ENCODE results near the gene COMMD3.
"Not testable (repeated sequence)": the region's sequence is repeated elsewhere in the genome, so short reads cannot be mapped to it uniquely, and the experiment has no call there.

Gene COMMD3

GRCh38 chr10:22316286-22317075, at the start of gene COMMD3:
COMMD3 (plus strand) TSS chr10:22316388; CDS start chr10:22316418, 30 bp downstream.
- peak; percentile 83 for DNase-seq

- DNase-seq: peak; percentile 24
Observed at GRCh38 chr10:22268503-22268902, 47.7 kb upstream of the COMMD3 start.

DNA sequence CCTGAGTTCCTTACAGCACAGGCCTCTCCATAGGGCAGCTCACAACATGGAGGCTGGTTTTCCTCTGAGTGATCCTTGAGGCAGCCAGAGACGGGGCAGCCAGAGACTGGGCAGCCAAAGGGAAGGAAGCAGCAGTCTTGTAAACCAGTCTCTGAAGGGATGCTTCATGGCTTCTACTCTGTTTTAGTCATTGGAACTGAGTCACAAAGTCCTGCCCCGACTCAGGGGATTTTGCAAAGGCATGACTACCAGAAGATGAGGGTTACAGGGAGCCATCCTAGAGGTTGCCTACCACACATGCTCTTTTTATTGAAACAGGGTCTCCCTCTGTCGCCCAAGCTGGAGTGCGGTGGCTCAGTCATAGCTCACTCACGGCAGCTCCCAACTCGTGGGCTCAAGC, 44.4 kb upstream of the COMMD3 start:
- peak; percentile 27 for DNase-seq

GRCh38 chr10:22278441-22278782, 37.8 kb upstream of the COMMD3 start:
- DNase-seq: no peak

GRCh38 chr10:22280078-22280477, 36.1 kb upstream of the COMMD3 start:
- DNase-seq: no peak

GRCh38 chr10:22285130-22285529, 31.1 kb upstream of the COMMD3 start:
- DNase-seq: no peak

GRCh38 chr10:22293747-22294404, 22.3 kb upstream of the COMMD3 start:
- no peak for DNase-seq

DNA sequence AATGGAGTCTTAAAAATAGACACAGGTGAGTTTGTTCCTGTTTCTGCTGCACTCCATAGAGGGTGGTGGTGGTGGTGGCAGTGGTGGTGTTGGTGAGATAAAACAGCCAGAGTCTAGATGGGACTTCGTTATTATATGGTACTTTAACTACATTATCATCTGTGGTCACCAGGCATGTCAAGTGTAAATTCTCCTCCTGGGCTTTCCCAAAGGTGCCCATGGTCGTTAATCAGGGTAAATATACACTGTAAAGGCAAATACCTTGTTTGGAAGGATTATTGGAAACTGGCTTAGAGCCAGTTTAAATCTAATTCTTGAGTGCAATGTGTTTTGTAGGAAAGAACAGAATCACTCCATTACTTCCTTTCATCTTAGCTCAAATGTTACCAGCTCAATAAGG, 21.5 kb upstream of the COMMD3 start:
- no peak for DNase-seq

- no peak for DNase-seq
Observed at GRCh38 chr10:22301193-22301592, 15.0 kb upstream of the COMMD3 start.

DNA sequence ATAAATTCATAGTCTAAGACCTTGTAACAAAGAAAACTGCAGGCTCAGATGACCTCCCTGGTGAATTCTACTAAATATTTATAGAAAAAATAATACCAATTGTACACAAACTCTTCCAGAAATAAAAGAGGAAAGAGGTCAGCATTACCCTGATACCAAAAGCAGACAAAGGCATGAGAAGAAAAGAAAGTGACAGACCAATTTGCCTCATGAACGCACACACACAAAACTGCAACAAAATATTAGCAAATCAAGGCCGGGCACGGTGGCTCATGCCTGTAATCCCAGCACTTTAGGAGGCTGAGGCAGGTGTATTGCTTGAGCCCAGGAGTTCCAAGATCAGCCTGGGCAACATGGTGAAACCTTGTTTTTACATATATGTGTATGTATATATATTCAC, 12.7 kb upstream of the COMMD3 start:
- no peak for DNase-seq

DNA sequence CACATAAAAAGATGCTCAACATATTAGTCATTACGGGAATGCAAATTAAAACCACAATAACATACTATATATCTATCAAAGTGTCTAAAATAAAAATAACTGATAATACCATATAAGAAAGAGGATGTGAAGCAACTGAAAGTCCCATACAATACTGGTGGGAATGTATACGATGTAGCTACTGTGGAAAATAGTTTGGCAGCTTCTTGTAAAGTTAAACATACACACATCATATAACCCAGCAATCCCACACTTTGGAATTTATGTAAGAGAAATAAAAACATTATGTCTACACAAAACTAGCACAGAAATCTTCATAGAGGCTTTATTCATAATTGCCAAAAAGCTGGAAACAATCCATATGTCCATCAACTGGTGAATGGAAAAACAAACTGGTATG, 10.5 kb upstream of the COMMD3 start:
- DNase-seq: no peak

DNA sequence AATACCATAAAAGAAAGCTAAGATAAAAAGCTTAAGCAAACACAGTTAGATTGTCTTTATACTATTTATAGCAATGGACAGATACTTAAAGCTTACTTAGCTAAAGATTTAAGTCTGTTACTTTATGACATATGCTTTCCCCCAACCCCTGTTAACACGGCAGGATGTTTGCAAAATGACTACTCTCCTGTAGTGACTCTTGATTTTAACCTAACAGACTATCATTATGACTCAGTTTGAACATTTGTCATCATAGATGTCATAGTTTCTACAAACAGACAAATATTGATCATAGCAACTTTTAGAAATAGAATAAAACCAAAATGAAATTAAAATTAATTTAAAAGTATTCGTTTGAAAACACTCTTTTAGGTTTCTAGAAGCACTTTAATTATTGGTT, 7.8 kb upstream of the COMMD3 start:
- DNase-seq: peak; percentile 47

DNA sequence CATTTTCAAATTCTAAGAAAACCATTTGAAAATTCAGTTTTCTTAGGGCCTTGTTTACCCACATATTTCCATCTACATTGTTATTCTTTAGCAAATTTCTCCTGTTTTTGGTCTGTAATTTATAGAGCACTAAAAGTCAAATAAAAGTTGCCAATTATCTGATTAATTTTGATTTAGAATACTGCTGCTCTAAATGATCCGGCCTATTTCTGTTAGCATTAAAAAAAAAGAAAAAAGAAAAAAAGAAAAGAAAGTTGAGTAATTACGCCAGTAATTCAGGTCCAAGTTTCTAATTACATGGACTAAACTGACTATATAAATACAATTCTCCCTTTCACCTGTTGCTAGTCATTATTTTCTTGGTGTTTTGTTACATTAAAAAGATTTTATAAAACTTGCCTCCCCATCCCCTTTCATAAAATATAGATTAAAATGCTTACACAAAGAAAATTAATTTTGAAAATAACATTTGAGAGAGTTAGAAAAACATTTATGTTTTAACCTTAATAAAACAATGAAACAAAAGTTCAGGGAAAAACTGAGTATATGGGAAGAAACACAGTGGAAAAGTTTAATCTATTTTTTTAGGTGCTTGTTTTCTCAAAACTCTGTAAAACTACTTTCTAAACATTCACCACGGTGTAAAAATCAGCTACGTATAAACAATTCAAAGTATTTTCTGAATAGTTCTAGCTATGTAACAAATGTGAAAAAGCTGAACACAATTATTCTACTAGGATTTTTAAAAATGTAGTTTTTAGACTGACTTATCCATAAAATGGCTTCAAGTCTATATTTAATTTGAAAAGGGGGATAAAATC, 6.8 kb upstream of the COMMD3 start:
- DNase-seq: no peak

DNA sequence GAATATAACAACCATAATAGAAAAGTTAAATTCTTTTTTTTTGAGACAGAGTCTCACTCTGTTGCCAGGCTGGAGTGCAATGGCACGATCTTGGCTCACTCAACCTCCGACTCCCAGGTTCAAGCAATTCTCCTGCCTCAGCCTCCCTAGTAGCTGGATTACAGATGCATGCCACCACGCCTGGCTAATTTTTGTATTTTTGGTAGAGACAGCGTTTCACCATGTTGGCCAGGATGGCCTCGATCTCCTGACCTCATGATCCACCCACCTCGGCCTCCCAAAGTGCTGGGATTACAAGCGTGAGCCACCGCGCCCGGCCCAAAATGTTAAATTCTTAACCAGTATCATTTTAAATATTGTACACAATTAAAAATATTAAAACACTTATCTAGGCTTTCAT, 6.2 kb upstream of the COMMD3 start:
- not testable (repeated sequence) for DNase-seq

GRCh38 chr10:22310928-22311327, 5.3 kb upstream of the COMMD3 start:
- DNase-seq: no peak

- no peak for DNase-seq
Observed at GRCh38 chr10:22314852-22315251, 1.3 kb upstream of the COMMD3 start.

DNA sequence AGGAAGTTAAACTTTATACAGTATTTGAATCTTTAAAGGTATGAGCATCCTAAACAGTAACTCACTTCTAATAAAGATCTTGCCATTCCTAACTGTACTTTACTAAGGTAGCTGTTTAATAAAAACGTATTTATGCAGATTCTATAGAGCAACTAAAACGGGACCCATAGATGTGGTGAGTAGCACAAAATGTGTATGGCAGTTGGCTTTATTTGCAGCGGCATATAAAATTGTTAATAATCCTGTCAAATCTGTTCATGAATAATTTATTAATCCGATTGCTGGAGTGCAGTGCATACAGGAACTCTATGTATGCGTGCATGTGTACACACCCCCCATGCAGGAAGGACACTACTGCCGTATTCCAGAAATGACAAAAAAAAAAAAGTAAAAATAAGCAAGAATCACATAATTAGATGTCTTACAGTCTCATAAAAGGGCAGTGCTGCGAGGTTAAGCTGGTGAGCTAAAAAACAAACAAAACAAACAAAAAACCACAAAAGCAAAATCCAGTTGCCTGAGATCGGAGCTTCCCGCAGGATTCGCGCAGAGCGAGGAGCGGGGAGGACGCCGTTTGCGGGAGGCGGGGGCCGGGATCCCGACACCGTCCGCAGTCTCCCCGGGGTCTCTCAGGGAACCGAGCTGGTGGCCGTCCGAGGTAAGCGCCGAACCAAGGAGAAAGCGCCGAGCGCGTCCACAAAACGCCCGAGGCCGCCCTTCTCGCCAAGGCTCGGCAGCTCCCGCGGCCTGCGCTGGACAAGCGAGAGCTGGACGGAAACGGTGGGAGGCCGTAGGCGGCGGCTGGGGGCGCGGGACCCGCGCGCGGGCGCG, 518 bp upstream of the COMMD3 start:
- no peak for DNase-seq

DNA sequence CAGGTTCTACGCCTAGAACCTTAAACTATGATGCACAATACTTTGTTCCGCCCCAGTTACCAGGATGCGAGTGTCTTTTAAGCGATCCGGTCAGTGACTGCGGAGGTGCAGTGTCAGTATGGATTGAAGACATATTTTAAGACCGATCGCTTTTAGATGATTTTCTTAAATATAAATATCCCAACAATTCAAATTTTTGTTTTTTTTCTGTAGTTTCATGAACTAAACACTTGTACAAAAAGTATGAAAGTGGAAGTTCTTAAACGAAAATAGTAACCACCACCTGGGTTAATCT, 835 bp downstream of the COMMD3 start:
- DNase-seq: peak; percentile 37

GRCh38 chr10:22317771-22318565, 1.8 kb downstream of the COMMD3 start:
- DNase-seq: no peak

DNA sequence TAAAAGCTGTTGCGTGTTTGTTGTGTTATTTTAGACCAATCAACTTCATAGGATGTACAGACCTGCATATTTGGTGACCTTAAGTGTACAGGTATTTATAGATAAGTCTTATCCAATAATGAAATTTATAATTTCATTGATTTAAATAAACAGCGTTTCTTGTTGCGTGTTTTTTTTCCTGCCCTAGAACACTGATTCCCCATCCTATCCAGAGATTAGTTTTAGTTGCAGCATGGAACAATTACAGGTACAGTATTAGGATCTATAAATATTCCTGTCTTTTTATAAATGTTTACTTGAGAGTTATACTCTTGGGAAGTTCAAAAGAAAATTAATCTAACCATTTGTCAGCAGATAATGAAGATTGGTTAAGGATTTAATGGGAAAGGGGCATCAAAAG, 2.6 kb downstream of the COMMD3 start:
- DNase-seq: no peak

DNA sequence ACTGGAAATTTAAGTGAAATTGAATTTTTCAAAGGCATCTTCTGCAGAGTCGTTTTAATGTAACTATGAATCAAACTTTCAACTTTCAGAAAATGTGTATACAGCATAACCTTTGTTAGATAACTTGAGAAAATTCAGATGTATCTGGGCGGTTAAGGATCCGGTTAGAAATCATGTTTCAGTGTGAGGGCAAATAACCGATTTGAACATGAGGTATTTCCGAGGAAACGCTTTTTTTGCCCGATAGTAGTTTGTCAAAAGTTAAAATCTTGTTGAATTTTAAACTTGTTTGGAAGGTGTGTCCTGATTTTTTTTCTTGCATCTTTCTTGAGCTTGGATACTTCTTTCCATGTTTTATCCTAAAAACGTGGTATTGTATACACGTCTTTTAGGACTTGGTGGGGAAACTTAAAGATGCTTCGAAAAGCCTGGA, 3.4 kb downstream of the COMMD3 start:
- no peak for DNase-seq

- no peak for DNase-seq
Observed at GRCh38 chr10:22319980-22320558, 3.9 kb downstream of the COMMD3 start.

Data from activated CD4-positive, alpha-beta T cell treated with anti-CD3 and anti-CD28 coated beads for 48 hours (primary cell).